Occipital lobe (tissue), 2 donors: Measurements from ENCODE around the gene CPVL. TPM values are rescaled to one million over a fixed set of nuclear protein-coding genes. Genes with fewer than 3 reads are reported as not detected.

Source experiments
- DNase-seq: peaks from one replicate; lab custom pipeline; 2025; lab: John Stamatoyannopoulos, UW
- total RNA-seq: library from RNA; depleted of rRNA; stranded (reverse); fragments of >200 nt; gene quantifications from one replicate; pipeline ENCODE4 v1.2.3, GENCODE V29; 2014

CPVL gene
- total RNA-seq, 1 donor from 2014 or later, result 69.9 TPM

DNA sequence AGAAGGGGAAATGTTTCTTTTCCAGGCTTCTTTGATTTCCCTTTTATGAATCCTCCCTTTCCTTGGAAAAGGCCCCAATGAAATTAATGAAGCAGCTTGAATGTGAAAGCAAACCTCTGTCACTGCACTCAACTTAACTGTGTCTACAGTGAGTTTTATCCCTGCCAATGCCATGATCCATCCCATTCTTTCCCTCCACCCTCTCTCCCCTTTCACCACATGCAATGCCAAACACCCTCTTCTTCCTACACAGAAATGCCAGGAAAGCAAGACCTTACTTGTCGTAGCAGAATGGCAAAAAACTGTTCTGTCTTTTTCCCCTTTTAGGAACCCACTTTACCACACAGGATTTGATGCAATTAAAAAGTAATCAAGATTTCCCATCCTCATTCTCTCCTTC lies 140.9 kb downstream of the CPVL start:
- DNase-seq, result no peak

DNA sequence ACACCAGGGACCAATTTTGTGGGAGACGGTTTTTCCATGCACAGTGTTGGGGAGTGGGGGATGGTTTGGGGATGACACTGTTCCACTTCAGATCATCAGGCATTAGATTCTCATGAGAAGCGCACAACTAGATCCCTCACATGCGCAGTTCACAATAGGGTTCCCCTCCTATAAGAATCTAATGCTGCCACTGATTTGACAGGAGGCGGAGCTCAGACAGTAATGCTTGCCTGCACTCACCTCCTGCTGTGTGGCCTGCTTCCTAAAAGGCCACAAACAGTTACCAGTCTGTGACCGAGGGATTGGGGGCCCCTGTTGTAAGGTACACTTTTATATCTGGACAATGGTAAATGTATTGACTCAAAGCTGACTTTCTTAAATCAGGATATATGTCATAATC lies 142.6 kb downstream of the CPVL start:
- DNase-seq, result no peak

DNA sequence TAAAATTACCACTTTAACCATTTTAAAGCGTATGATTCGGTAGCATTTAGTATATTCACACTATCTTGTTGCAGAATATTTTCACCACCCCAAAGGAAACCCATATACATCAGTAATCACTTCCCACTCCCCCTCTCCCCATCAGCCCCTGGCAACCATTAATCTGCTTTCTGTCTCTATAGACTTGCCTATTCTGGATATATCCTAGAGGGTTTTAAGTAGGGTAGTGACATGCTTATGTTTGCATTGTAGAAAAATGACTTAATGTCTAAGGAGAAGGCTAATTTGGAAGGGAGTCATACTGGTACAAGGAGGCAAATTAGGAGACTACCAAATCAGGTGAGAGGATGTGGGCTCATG lies 145.6 kb downstream of the CPVL start:
- no peak for DNase-seq

GRCh38 chr7:28999895-29000716 lies 146.2 kb downstream of the CPVL start:
- DNase-seq, result no peak

DNA sequence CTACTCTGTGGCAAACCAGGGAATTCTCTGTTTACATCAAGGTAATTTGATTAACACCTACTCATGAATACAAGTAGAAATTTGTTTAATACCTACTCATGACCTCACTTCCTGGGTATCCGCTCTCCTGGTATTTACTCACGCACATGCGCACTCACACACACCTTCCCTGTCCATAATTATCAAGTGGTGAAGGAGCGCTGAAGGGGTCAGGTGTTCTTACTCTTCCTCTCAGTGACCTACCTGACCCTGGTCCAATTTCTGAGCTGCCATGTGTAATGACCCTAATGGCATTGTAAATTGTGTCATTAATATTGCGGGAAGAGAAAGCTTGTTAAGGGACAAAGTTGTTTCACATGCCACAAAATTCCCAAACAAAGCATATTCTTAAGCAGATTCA lies 146.9 kb downstream of the CPVL start:
- DNase-seq, result no peak

DNA sequence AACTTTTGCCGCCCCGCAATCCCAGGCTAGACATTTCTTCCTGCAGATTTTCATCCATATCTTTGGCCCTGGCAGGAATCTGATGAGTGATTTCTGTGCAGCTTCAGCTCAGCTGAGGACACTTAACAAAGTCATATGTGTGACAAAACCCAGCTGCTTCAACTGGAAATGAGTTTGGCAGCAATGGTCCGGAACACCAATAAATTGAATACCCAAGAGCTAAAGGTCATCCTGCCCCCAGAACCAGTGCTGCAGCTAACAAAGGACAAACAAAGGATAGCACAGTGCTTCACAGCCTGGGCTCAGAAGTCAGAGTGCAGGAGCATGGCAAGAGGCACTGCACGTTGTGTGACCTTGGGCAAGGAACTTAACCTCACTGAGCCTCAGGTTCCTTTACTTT lies 148.2 kb downstream of the CPVL start:
- DNase-seq, result no peak

GRCh38 chr7:28996836-28997235 lies 149.5 kb downstream of the CPVL start:
- DNase-seq, result no peak

DNA sequence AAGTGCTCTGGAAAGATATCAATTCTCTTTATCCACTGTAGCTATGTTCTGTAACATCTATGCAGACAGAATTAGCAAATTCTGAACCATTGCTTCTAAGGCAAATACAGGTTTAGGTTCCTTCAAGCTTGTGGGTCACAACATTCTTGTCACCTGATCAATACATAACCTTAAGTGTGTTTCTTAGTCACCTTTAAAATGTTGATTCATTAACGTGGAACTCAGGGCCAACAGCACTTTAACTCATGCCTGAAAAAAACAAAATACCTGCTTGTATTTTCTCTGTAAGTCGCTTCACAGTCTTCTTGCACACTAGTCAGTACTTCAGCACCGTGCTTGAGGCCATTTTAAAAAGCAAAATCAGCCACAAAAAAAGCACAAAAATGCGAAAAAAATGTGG lies 153.0 kb downstream of the CPVL start:
- DNase-seq, result no peak

- no peak for DNase-seq
Observed at GRCh38 chr7:28992798-28993197, 153.5 kb downstream of the CPVL start.

DNA sequence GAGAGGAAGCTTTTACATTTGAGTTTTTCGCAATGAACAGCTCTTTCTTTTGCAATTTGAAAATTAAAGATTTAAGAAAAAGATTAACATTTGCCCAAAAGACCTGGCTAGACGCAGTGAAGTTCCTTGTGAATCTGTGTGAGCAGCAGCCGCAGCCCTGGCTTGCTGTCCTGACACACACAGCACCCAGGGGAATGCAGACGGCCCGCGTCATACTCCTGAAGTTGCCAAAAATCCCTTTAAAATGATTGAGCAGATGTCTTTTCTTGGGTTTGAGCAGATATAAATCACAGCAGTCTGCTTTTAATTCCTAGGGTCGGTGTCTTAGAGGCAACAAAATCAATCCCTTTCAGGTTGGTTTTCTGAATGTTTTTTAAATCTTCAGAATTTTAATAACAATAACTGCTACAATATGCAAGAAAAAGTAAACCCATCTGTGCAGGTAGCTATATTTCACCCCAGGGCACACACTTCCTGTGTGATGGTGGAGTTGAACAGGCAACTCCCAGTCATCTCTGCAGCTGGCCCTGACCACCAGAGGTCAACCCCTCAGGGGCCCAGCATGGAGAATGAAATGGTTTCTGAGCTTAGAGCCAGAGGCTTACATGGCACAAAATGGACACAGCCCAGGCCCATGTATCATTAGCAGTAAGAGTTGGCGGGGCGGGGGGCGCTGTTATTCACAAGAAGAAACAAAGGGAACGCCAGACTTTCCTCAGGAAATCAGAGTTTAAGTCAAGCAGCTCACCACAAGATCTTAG lies 156.0 kb downstream of the CPVL start:
- DNase-seq, result no peak

- DNase-seq, result no peak
Observed at GRCh38 chr7:28989211-28989980, 156.9 kb downstream of the CPVL start.

DNA sequence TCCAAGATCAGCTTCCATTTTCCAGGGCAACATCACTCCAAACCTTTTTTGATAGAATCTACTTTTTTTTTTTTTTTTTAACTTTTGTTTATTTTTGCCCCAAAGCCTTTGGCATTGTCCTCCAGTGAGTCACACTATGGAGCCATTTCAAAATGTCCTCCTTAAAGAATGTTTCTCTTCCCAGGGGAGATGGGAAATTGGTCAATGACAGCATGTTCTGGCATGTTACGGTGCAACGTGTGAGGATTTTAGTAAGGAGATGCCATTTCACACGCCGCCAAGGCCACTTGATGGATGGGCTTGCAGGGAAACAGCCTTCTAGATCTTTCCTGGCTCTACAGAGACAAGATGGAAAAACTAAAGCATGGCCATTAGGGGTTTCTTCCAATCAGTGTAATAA lies 157.5 kb downstream of the CPVL start:
- no peak for DNase-seq

DNA sequence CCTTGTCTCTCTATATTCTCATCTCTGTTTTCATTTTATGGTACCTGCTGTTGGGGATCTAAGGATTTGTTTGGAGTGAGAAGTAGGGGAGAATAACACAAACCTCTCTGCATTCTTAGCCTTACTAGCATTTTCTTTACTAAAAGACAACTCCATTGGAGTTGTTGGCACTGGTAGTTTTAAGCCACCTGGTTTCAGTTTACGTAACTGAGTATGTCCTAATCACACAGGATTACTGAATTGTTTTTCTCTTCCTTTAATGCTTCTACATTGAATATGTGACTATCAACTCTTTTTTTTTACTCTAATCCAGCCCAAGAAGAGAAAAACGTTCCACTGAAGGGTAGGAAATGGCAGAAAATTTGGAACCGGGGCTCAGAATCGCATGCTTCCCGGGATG lies 158.2 kb downstream of the CPVL start:
- DNase-seq, result no peak

- no peak for DNase-seq
Observed at GRCh38 chr7:28986765-28987110, 159.6 kb downstream of the CPVL start.

DNA sequence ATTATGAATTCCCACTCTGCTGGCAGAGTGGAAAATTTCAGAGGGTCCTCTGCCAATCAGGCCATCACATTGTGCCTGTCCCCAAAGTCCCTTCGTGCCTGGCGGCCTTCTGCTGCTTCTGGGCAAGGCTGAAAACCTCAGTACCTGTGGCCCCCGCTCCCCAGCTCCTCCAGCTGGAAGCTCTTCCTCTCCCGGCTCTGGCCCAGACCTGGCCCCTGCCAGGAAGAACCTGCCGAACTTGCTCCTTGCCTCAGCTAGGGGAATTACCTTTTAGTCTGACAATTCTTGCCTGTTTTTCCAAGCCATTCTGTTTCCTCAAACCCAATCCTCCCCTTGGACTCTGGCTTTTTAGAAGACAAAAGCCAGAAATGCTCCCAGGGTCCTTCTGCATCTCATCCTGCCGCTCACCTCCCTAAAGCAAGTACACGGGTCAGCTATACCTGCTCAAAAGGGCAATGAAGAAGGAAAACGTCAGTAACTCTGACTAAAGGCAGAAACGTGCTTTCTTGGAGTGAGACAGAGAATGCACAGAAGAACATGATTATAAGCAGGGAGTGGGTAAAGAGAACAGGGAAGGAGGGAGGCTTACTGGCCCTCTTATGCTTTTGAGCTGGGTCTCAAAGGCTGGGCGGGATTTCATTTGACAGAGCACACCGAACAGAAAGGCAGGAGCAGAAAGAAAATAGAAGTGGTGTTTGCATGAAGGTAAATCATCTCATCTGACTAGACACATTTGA lies 160.1 kb downstream of the CPVL start:
- DNase-seq, result no peak

DNA sequence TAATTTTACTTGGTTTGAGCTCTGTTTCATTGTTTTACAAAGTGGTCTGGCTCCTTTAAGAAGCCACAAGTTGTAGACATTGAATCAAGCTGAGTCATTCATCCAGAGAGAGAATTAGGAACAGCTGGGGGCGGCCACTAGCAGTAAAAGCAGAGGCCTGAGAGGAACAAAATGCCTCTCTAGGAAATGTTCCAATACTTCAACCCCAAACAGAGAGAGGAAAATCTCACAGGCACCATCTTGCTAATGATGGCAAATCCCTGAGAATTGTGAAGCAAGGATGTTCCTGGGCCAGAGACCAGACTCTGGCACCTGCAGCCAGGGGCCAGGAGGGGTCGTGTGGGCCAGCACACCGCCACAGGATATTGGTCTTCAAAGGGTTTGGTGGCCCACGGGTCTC lies 161.7 kb downstream of the CPVL start:
- peak; percentile 59 for DNase-seq

- DNase-seq, result no peak
Observed at GRCh38 chr7:28984217-28984616, 162.1 kb downstream of the CPVL start.

- no peak for DNase-seq
Observed at GRCh38 chr7:28983396-28984190, 162.7 kb downstream of the CPVL start.

DNA sequence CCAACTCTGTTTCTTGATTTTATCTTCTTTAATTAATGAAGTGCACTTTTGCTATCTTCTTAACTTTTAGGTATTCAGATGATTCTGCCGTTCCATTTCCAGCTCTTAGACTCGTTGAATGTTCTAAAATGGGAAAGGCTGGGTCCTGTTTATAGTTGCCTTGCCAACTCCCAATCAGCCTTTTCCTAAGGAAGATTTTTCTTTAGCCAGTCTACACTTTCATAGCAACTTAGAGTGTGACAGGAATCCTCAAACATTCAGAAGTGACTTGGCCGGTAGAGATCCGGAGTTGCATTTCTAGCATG lies 165.2 kb downstream of the CPVL start:
- no peak for DNase-seq

GRCh38 chr7:28980451-28981160 lies 165.7 kb downstream of the CPVL start:
- DNase-seq, result no peak
